ENCODE results near the gene CTSE.

DNA sequence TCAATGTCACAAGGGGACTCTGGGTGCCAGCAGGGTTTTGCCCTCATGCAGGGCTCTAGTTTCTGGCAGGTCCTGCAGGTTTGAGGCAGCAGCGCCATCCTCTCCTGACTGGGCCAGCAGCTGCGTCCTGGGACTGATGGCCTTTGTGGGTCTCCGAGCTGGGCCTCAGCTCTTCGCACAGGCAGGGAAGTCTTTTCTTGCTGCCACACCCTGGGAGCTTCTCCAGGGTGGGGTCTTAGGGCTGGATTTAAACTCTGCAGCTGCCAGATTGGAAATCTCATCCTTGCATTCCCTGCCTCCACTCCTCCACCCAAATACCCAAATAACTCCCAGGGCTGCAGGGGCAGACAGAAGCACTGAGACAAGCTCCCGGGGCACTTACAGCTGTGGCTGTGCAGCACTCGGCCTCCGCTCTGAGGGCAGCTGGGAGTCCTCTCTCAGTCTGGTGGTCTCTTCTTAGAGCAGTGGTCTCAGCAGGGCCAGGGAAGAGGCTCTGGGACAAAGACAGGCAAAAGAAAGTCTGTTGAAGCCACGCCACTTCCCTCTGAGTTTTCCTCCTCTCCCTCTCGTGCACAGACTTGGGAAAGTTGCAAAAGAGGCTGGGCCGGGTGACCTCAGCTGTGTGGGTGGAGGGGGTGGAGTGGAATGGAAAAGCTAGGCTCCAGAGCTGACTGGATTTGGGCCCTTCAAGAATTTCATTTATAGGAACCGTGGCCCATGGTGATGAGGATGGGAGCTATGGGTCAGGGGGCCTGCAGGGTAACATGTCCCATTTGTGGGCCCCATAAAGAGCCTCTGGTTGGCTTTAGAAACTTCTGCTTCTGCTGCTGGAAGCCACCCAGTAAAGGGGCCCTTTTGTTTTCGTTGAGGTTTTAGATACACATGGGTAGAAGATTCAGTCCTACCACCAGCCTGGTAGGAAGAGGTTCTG, 20.6 kb downstream of the CTSE start, which contains the start of gene RAB7B:
- TF ChIP-seq, protein P1, sequence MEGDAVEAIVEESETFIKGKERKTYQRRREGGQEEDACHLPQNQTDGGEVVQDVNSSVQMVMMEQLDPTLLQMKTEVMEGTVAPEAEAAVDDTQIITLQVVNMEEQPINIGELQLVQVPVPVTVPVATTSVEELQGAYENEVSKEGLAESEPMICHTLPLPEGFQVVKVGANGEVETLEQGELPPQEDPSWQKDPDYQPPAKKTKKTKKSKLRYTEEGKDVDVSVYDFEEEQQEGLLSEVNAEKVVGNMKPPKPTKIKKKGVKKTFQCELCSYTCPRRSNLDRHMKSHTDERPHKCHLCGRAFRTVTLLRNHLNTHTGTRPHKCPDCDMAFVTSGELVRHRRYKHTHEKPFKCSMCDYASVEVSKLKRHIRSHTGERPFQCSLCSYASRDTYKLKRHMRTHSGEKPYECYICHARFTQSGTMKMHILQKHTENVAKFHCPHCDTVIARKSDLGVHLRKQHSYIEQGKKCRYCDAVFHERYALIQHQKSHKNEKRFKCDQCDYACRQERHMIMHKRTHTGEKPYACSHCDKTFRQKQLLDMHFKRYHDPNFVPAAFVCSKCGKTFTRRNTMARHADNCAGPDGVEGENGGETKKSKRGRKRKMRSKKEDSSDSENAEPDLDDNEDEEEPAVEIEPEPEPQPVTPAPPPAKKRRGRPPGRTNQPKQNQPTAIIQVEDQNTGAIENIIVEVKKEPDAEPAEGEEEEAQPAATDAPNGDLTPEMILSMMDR (IDR thresholded peaks at IDR 0.05): no peak
- TF ChIP-seq POLR2A (IDR thresholded peaks at IDR 0.05) (no peak), EP300 (IDR thresholded peaks at IDR 0.05) (no peak)

Measured in ovary (tissue), 3 donors.